Activated CD8-positive, alpha-beta T cell treated with anti-CD3 and anti-CD28 coated beads for 36 hours (primary cell): Measurements from ENCODE around the gene PLXND1. TPM values are rescaled to one million over a fixed set of nuclear protein-coding genes. Genes with fewer than 3 reads are reported as not detected.

Experiments
- ATAC-seq: fragments of 200-7000 bp; cut with Tn5 transposase; one replicate; pipeline ENCODE4 v1.10.0; 2021; ENCODE audit warnings: mild to moderate bottlenecking, moderate library complexity
- CTCF ChIA-PET: fragments of 350-600 bp; sonication (Branson Sonifier 250); formaldehyde crosslinking; loops from one replicate; lab custom pipeline; 2021; ENCODE audit warnings: antibody characterized with exemption; lab: Charles Lee
- POLR2A ChIA-PET: fragments of 350-600 bp; sonication (Branson Sonifier 250); formaldehyde crosslinking; loops from one replicate; lab custom pipeline; 2021; ENCODE audit warnings: antibody characterized with exemption; lab: Charles Lee
- DNase-seq: peaks from one replicate; pipeline ENCODE4 v3.0.0-alpha.2; 2020
- H3K27ac Mint-ChIP-seq: one replicate; pipeline ENCODE4 v1.8.0; 2021; ENCODE audit warnings: mild to moderate bottlenecking, mixed read lengths
- H3K27me3 Mint-ChIP-seq: one replicate; pipeline ENCODE4 v1.8.0; 2021; ENCODE audit warnings: mixed read lengths
- H3K36me3 Mint-ChIP-seq: one replicate; pipeline ENCODE4 v1.8.0; 2021; ENCODE audit warnings: low read depth, mixed read lengths
- H3K4me1 Mint-ChIP-seq: one replicate; pipeline ENCODE4 v1.8.0; 2021; ENCODE audit warnings: low read depth, mixed read lengths
- H3K4me3 Mint-ChIP-seq: one replicate; pipeline ENCODE4 v1.8.0; 2021; ENCODE audit warnings: mild to moderate bottlenecking, moderate library complexity, mixed read lengths
- H3K9me3 Mint-ChIP-seq: one replicate; pipeline ENCODE4 v1.8.0; 2021; ENCODE audit warnings: mixed read lengths
- intact Hi-C: fragments of 100-400 bp; cut with micrococcal nuclease; formaldehyde crosslinking; loops from one replicate; pipeline ENCODE4 v1.10.0; 2022
- total RNA-seq, 2 experiments: library from RNA; stranded (reverse); gene quantifications; one replicate each; pipeline ENCODE4 v1.2.3, GENCODE V29; 2021
- TF ChIP-seq, protein P1 (sequence below): fragments of 200-600 bp; IDR thresholded peaks from one replicate; pipeline ENCODE4 v1.8.0; 2022; ENCODE audit warnings: antibody characterized with exemption, mild to moderate bottlenecking

The PLXND1 gene
- total RNA-seq, 2 experiments from 2014 or later: 10.7 to 12.5 TPM

DNA sequence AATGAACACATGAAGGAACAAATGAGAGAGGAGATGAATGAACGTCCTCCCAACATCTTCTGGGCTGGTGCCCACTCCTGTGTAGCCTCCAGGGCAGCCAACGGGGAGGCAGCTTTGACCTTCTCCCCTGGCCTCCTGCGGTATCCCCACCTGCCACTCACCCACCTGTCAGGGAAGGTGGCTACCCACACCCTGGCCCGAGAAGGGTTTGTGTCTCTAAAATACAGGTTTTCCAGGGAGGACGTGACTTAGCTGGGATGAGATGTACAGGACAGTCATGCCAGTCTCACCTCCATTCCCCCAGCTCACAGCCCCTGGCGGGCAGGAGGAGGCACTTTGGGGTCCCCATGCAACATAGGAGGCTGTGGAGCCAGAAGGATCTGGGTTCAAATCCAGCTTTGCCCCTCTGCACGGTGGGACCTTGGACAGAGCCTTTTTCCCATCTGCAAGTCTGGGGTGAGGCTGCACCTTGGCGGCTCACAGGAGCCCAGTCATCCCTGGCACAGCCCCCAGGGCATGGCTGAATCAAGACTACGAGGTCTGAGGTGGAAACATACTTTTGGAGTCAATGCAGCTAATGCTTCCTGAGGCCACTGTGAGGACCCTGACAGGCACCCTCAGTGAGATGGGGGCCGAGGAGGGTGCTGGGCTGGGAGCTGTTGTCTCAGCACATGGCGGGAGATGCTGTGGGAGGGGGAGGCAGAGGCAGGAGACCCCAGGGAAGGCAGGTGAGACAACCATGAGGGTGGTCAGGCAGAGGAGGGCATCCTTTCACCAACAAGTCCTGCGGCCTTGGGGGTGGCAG lies 11.1 kb upstream of the PLXND1 start:
- TF ChIP-seq, protein P1, sequence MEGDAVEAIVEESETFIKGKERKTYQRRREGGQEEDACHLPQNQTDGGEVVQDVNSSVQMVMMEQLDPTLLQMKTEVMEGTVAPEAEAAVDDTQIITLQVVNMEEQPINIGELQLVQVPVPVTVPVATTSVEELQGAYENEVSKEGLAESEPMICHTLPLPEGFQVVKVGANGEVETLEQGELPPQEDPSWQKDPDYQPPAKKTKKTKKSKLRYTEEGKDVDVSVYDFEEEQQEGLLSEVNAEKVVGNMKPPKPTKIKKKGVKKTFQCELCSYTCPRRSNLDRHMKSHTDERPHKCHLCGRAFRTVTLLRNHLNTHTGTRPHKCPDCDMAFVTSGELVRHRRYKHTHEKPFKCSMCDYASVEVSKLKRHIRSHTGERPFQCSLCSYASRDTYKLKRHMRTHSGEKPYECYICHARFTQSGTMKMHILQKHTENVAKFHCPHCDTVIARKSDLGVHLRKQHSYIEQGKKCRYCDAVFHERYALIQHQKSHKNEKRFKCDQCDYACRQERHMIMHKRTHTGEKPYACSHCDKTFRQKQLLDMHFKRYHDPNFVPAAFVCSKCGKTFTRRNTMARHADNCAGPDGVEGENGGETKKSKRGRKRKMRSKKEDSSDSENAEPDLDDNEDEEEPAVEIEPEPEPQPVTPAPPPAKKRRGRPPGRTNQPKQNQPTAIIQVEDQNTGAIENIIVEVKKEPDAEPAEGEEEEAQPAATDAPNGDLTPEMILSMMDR: no peak

DNA sequence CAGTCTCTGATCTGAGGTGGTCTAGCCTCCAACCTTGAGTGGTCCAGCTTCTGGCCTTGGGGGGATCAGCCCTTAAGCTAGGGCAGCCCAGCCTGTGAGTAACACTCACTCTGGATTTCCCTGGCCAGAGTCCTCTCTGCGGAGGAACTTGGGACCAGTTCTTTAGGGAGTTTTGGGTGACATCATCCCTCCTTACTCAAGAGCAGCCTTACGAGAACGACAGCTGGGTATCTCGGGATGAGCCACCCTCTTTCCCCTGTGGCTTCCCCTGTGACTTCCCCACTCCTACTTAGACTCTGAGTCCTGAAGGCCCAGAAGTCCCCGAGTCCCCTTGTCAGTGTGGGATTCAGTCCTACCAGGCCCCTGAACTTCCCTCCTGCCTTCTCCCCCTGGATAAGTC lies 10.2 kb upstream of the PLXND1 start:
- intact Hi-C loops: loop anchor here (10.0 kb wide), 1 partner anchor 122 kb away; no protein-coding TSS in a partner anchor
- Mint-ChIP-seq H3K36me3 (no peaks in the 10 kb centered on the region), H3K4me3 (no peak overlapping the region), H3K4me1 (peaks cover 4% of the 10 kb centered on the region), H3K27me3 (no peaks in the 10 kb centered on the region), H3K9me3 (no peaks in the 10 kb centered on the region), H3K27ac (no peak overlapping the region)
- TF ChIP-seq, protein P1: no peak
- no peak for DNase-seq
- ATAC-seq: no peak
- ChIA-PET POLR2A (no interaction called here), CTCF (no interaction called here)

More for the DNA sequence above, 11.1 kb upstream of the PLXND1 start:
- DNase-seq (no peak), ATAC-seq (no peak)
- H3K4me1 Mint-ChIP-seq: peaks cover 4% of the 10 kb centered on the region
- no peaks in the 10 kb centered on the region for H3K36me3 Mint-ChIP-seq
- H3K4me3 Mint-ChIP-seq: no peak overlapping the region
- POLR2A ChIA-PET: interaction anchor here (0.6 kb wide), 1 partner anchor 41 kb away, joined by 3 read pairs; no protein-coding TSS in a partner anchor
- H3K27ac Mint-ChIP-seq: no peak overlapping the region
- H3K9me3 Mint-ChIP-seq: no peaks in the 10 kb centered on the region
- no peaks in the 10 kb centered on the region for H3K27me3 Mint-ChIP-seq
- intact Hi-C loops: loop anchor here (10.0 kb wide), 1 partner anchor 123 kb away; no protein-coding TSS in a partner anchor
- CTCF ChIA-PET: interaction anchor here (0.9 kb wide), 1 partner anchor 10 kb away, joined by 3 read pairs; no protein-coding TSS in a partner anchor

DNA sequence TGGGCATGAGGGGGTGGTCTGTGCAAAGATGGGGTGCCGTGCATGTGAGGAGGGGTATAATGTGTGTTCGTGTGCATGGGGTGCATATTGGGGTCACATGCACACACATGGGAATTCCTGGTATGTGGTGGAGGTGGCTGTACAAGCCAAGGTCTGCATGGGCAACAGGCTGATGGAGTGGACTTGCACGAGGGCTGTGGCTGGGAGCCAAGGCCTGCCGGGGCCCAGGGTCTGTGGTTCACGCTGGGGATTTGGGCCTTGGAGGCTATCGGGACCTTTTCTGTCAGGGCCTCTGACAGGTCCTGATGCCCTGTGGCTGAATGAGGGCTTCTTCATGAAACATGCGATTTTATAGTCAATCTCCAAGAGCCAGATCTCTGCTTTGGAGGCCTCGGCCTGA lies 9.8 kb upstream of the PLXND1 start:
- CTCF ChIA-PET: no interaction called here
- no peak for ATAC-seq
- no peaks in the 10 kb centered on the region for H3K27me3 Mint-ChIP-seq
- H3K4me3 Mint-ChIP-seq: no peak overlapping the region
- TF ChIP-seq, protein P1: no peak
- H3K36me3 Mint-ChIP-seq: no peaks in the 10 kb centered on the region
- no peak for DNase-seq
- intact Hi-C loops: loop anchor here (10.0 kb wide), 1 partner anchor 121 kb away; no protein-coding TSS in a partner anchor
- H3K27ac Mint-ChIP-seq: no peak overlapping the region
- H3K4me1 Mint-ChIP-seq: peaks cover 4% of the 10 kb centered on the region
- POLR2A ChIA-PET: no interaction called here
- H3K9me3 Mint-ChIP-seq: no peaks in the 10 kb centered on the region

DNA sequence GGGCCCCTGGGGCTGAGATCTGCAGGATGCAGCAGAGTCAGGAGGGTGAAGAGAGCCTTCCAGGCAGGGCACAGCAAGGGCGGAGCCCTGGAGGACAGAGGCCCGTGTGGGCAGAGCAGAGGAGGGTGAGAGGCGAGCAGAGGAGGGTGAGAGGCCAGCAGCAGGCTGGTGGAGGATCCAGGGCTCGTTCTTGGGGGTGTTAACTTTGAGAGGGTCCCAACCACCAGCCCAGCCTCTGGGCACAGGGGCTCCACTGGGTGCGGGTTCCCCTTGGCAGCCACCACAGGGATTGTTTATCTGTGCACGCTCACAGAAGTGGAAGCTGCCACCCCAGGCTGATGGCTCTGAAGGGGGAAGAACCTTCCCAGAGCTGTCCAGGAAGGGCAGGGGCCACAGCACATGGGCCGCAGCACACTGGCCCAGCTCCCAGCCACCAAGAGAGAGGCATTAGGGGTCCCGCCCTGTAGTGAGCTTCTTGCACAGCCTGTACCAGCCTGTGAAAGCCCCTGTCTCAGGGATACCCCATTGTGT lies 9.3 kb upstream of the PLXND1 start:
- DNase-seq (no peak), ATAC-seq (no peak)
- POLR2A ChIA-PET: no interaction called here
- TF ChIP-seq, protein P1: no peak
- intact Hi-C loops: loop anchor here (10.0 kb wide), 1 partner anchor 121 kb away; no protein-coding TSS in a partner anchor
- Mint-ChIP-seq H3K27ac (no peak overlapping the region), H3K4me3 (no peak overlapping the region), H3K4me1 (peaks cover 4% of the 10 kb centered on the region), H3K9me3 (no peaks in the 10 kb centered on the region), H3K36me3 (no peaks in the 10 kb centered on the region), H3K27me3 (no peaks in the 10 kb centered on the region)
- CTCF ChIA-PET: no interaction called here

DNA sequence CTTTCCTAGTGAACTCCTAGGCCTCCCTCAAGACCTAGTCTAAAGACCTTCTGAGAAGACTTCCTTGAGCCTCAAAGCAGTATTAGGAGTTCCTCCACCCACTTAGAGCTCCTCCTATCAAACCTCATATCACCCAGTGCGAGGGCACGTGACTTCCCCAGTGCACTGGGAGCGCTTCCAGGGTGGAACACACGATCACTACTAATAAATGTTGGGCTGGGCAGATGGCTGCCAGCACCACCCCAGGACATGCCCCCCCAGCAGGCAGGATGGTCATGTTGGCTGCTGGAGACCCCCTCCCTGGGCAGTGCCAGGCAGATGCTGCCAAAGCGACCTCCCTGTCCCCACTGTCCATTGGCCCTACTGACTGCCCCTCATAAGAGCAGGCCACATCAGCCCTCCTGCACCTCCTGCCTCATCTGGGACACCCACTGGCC lies 8.5 kb upstream of the PLXND1 start:
- TF ChIP-seq, protein P1: no peak
- no peak overlapping the region for H3K27ac Mint-ChIP-seq
- peaks cover 4% of the 10 kb centered on the region for H3K4me1 Mint-ChIP-seq
- no peaks in the 10 kb centered on the region for H3K9me3 Mint-ChIP-seq
- CTCF ChIA-PET: no interaction called here
- intact Hi-C loops: loop anchor here (10.0 kb wide), 1 partner anchor 120 kb away; no protein-coding TSS in a partner anchor
- no peaks in the 10 kb centered on the region for H3K27me3 Mint-ChIP-seq
- ATAC-seq: no peak
- no peak overlapping the region for H3K4me3 Mint-ChIP-seq
- POLR2A ChIA-PET: no interaction called here
- no peaks in the 10 kb centered on the region for H3K36me3 Mint-ChIP-seq
- no peak for DNase-seq
